SK-N-MC (cell line): ENCODE data around the gene GOLIM4.

Experiments used
- DNase-seq: peaks from one replicate; pipeline ENCODE4 v3.0.0-alpha.2; 2011; ENCODE audit warnings: low read depth, low spot score
- H3K27ac ChIP-seq: fragments of 200-600 bp; sonication (generic); 2 replicates; pipeline ENCODE4 v1.5.1; 2016; ENCODE audit warnings: mixed run types
- H3K36me3 ChIP-seq: fragments of 200-600 bp; sonication (generic); 2 replicates; pipeline ENCODE4 v1.6.1; 2017; ENCODE audit warnings: antibody characterized with exemption, low read length, mixed read lengths; ENCODE audit not compliant: insufficient read depth
- H3K4me3 ChIP-seq: fragments of 200-600 bp; sonication (generic); 2 replicates; pipeline ENCODE4 v1.5.1; 2016
- H3K9ac ChIP-seq: fragments of 200-600 bp; sonication (generic); 2 replicates; pipeline ENCODE4 v1.8.0; 2017; ENCODE audit warnings: mixed run types, mixed read lengths; ENCODE audit not compliant: insufficient read length
- H3K9me3 ChIP-seq: fragments of 200-600 bp; sonication (generic); 2 replicates; pipeline ENCODE4 v1.6.1; 2017; ENCODE audit warnings: low read depth, mild to moderate bottlenecking, antibody characterized with exemption, low read length, moderate library complexity, mixed read lengths
- EZH2 ChIP-seq: fragments of 200-600 bp; sonication (generic); IDR thresholded peaks from one replicate; pipeline ENCODE4 v1.6.1; 2017; ENCODE audit warnings: antibody characterized with exemption
- FOXP2 ChIP-seq: optimal IDR thresholded peaks from 2 replicates; pipeline ENCODE3; 2011; ENCODE audit warnings: mild to moderate bottlenecking, moderate library complexity; ENCODE audit not compliant: insufficient read depth; ENCODE audit errors: extremely low read length, control extremely low read depth
- POLR2AphosphoS5 ChIP-seq: IDR thresholded peaks from 2 replicates; pipeline ENCODE4 v1.6.1; 2012; ENCODE audit warnings: mild to moderate bottlenecking, low read depth, low read length, borderline replicate concordance

The GOLIM4 gene

DNA sequence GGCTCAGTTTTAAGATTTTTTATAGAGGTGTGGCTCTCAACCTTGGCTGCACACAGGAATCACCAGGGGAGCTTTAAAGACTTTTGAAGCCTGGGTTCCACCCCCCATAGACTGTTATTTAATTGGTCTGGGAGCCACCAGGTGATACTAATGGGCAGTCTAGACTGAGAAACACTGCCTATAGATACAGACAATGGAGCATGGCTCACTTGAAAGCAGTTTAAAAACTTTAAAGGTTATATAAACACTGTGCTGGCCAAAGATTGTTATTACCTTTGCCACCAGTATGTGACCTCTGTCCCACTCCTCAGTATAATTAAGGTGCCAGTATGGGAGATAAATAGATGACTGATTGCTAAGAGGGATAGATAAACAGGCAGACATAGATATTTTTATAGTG, 3.8 kb downstream of the GOLIM4 start:
- H3K4me3 ChIP-seq, result no peak overlapping the region
- H3K9me3 ChIP-seq, result no peaks in the 10 kb centered on the region
- H3K36me3 ChIP-seq, result no peaks in the 10 kb centered on the region
- no peak overlapping the region for H3K9ac ChIP-seq
- no peak overlapping the region for H3K27ac ChIP-seq
- no peak for DNase-seq
- no peak for TF ChIP-seq FOXP2
- no peak for TF ChIP-seq POLR2AphosphoS5
- TF ChIP-seq EZH2, result no peak

GRCh38 chr3:168091302-168091858, 4.3 kb downstream of the GOLIM4 start:
- no peaks in the 10 kb centered on the region for H3K36me3 ChIP-seq
- no peak overlapping the region for H3K9ac ChIP-seq
- no peak for DNase-seq
- no peak for TF ChIP-seq POLR2AphosphoS5
- TF ChIP-seq FOXP2, result no peak
- no peak for TF ChIP-seq EZH2
- H3K27ac ChIP-seq, result no peak overlapping the region
- H3K9me3 ChIP-seq, result no peaks in the 10 kb centered on the region
- H3K4me3 ChIP-seq, result no peak overlapping the region

DNA sequence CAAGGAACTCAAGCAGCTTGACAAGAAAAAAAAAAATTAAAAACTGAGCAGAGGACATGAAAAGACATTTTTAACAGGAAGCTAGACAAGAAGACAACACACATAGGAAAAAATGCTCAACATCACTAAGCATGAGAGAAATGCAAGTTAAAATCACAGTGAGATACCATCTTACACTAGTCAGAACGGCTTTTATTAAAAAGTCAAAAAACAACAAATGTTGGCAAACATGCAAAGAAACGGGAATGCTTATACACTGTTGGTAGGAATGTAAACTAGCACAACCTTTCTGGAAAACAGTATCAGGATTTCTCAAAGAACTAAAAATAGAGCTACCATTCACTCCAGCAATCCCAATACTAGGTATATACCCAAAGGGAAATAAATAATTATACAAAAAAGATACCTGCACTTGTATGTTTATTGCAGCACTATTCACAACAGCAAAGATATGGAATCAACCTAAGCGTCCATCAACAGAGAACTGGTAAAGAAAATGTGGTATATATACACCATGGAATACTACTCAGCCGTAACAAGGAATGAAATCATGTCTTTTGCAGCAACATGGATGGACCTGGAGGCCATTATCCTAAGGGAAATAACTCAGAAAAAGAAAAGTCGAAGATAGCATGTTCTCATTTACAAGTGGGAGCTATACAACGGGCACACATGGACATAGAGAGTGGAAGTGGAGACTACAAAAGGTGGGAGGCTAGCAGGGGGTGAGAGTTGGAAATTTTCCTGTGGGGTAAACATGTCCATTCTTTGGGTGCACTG, 5.2 kb downstream of the GOLIM4 start:
- TF ChIP-seq POLR2AphosphoS5 (no peak), FOXP2 (no peak), EZH2 (no peak)
- no peak overlapping the region for H3K27ac ChIP-seq
- H3K9me3 ChIP-seq, result no peaks in the 10 kb centered on the region
- H3K9ac ChIP-seq, result no peak overlapping the region
- no peak for DNase-seq
- H3K36me3 ChIP-seq, result no peaks in the 10 kb centered on the region
- no peak overlapping the region for H3K4me3 ChIP-seq

- no peaks in the 10 kb centered on the region for H3K9me3 ChIP-seq
- no peak overlapping the region for H3K27ac ChIP-seq
- no peaks in the 10 kb centered on the region for H3K36me3 ChIP-seq
- H3K4me3 ChIP-seq, result no peak overlapping the region
- no peak for DNase-seq
- H3K9ac ChIP-seq, result no peak overlapping the region
- TF ChIP-seq EZH2 (no peak), FOXP2 (no peak), POLR2AphosphoS5 (no peak)
Measured at GRCh38 chr3:168089179-168089771, 6.4 kb downstream of the GOLIM4 start.

DNA sequence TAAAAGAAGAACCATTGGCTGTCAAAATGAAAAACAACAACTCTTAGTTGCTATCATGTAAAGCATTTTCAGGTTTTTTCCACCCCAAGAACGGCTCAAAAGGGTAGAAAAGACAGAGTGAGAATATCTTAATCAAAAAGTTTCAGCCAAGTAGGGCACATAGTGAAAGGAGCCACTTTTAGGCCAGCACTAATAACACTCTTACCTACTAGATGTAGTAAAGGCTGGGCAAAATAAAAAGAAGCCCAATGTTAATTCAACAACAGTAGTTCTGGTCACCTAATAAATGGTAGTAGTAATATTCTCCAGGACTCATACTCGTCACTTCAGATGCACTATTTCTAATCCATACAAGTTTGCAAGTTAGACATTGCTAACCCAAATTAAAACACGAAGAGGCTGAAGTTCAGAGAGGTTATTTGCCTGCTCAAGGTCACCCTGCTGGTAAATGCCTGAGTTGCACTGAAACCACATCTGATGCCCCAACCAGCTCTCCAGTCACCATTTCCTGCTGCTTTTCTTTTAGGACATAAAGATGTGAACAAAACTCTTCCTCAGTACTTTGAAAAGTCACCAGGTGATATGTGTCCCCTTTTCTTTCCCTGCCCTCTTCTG, 7.5 kb downstream of the GOLIM4 start:
- TF ChIP-seq FOXP2 (no peak), POLR2AphosphoS5 (no peak), EZH2 (no peak)
- H3K9ac ChIP-seq, result no peak overlapping the region
- no peaks in the 10 kb centered on the region for H3K36me3 ChIP-seq
- no peak for DNase-seq
- no peak overlapping the region for H3K27ac ChIP-seq
- H3K4me3 ChIP-seq, result no peak overlapping the region
- H3K9me3 ChIP-seq, result no peaks in the 10 kb centered on the region

DNA sequence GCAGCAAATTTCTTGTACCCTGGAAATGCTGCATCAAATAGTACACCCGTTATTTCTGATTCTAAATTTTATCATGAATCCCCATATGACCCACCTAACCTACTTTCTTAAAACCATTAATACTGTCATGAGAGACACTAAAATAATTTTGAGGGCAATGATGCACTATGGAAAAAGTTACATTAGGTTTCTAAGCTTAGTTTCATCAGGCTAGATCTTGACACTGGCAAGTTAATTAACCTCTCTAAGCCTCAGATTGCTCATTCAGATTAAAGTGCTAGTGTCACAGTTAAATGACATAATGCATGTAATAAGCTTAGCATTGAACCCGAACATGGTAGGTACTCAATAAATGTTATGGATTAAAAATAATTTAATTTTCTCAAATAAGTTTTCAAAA, 8.2 kb downstream of the GOLIM4 start:
- no peak overlapping the region for H3K4me3 ChIP-seq
- no peak for DNase-seq
- no peak for TF ChIP-seq POLR2AphosphoS5
- TF ChIP-seq FOXP2, result no peak
- TF ChIP-seq EZH2, result no peak
- no peak overlapping the region for H3K27ac ChIP-seq
- H3K9me3 ChIP-seq, result no peaks in the 10 kb centered on the region
- H3K9ac ChIP-seq, result no peak overlapping the region
- H3K36me3 ChIP-seq, result no peaks in the 10 kb centered on the region

GRCh38 chr3:168086541-168087260, 9.0 kb downstream of the GOLIM4 start:
- no peak for DNase-seq
- TF ChIP-seq EZH2 (no peak), FOXP2 (no peak), POLR2AphosphoS5 (no peak)
- no peak overlapping the region for H3K4me3 ChIP-seq
- H3K27ac ChIP-seq, result no peak overlapping the region
- no peak overlapping the region for H3K9ac ChIP-seq
- H3K9me3 ChIP-seq, result no peaks in the 10 kb centered on the region
- no peaks in the 10 kb centered on the region for H3K36me3 ChIP-seq
